NT2/D1 (cell line): ENCODE results near the gene N4BP3.

Source experiments
- DNase-seq: peaks from one replicate; pipeline ENCODE4 v3.0.0-alpha.2; 2011; ENCODE audit warnings: low read depth, low spot score
- H3K27me3 ChIP-seq: 2 replicates; pipeline ENCODE4 v1.6.0; 2011; ENCODE audit warnings: mild to moderate bottlenecking; ENCODE audit not compliant: insufficient read length, insufficient read depth
- H3K36me3 ChIP-seq: 2 replicates; pipeline ENCODE4 v1.6.1; 2011; ENCODE audit warnings: mild to moderate bottlenecking, low read length, mixed read lengths; ENCODE audit not compliant: insufficient read depth, insufficient read length
- H3K4me1 ChIP-seq: 2 replicates; pipeline ENCODE4 v1.5.1; 2011; ENCODE audit not compliant: insufficient read depth, insufficient read length
- H3K4me3 ChIP-seq: 2 replicates; pipeline ENCODE4 v1.5.1; 2011; ENCODE audit warnings: low read depth; ENCODE audit not compliant: insufficient read length
- H3K9ac ChIP-seq: 2 replicates; pipeline ENCODE4 v1.6.0; 2011; ENCODE audit warnings: low read depth; ENCODE audit not compliant: insufficient read length
- H3K9me3 ChIP-seq: 2 replicates; pipeline ENCODE4 v1.5.1; 2011; ENCODE audit warnings: mild to moderate bottlenecking, low read length; ENCODE audit not compliant: insufficient read depth
- SUZ12 ChIP-seq: IDR thresholded peaks from 2 replicates; pipeline ENCODE4 v1.6.1; 2011; ENCODE audit not compliant: insufficient read length, insufficient read depth; ENCODE audit errors: extremely low read depth
- YY1 ChIP-seq: IDR thresholded peaks from 2 replicates; pipeline ENCODE4 v1.6.1; 2011; ENCODE audit not compliant: insufficient read length, insufficient read depth
- ZNF274 ChIP-seq: IDR thresholded peaks from 2 replicates; pipeline ENCODE4 v1.6.1; 2011; ENCODE audit warnings: mild to moderate bottlenecking, low read depth, low read length

N4BP3 gene

DNA sequence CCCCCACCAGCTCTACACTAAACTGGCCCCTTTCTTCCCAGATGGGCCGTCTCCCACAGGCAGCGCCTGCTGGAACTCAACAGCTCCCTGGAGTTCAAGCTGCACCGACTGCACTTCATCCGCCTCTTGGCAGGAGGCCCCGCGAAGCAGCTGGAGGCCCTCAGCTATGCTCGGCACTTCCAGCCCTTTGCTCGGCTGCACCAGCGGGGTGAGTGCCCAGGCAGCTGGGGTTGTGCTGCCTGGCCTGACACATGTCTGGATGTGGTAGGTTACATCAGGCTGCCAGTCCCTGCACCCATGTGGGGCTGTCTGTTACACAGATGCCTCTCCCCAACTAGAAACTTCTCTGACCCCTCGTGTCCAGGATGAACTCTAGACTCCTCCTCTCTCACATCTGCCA, 30.6 kb downstream of the N4BP3 start:
- TF ChIP-seq SUZ12 = no peak
- peak overlapping the region; percentile 32 for H3K9ac ChIP-seq
- H3K27me3 ChIP-seq = no peaks in the 10 kb centered on the region
- H3K9me3 ChIP-seq = no peaks in the 10 kb centered on the region
- peaks cover 4% of the 10 kb centered on the region for H3K4me1 ChIP-seq
- no peak for DNase-seq
- H3K4me3 ChIP-seq = no peak overlapping the region
- peaks cover 62% of the 10 kb centered on the region for H3K36me3 ChIP-seq

DNA sequence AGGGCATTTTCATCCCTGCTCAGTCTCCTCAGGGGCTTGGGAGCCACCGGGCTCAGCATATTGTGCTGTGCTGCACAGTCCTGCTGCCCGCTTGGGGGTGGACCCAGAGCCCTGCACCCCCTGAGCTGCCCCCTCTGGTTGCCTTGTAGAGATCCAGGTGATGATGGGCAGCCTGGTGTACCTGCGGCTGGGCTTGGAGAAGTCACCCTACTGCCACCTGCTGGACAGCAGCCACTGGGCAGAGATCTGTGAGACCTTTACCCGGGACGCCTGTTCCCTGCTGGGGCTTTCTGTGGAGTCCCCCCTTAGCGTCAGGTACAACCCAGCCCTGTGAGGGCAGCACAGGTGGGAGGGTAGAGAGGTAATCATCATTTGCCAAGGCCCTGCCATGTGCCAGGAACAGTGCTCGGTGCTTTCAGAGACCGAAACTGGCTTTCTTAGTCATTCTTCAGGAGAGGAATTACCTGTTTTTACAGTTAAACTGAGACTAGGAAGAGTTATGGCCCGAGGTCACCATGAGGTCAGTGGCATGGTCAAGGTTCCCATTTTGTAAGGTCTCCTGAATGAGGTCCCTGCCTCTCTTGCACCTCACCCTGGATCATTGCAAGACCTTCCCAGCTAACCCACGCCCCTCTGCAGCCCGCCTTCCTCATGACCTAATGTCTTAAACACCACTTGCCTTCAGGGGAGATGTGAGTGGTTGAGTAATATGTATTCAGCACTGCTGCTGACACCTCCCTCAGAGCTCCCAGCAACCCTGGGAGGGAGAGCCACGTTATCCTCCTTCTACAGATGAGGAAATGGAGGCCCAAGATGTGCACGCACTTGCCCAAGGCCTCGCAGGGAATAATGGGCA, 32.9 kb downstream of the N4BP3 start:
- H3K9ac ChIP-seq = no peak overlapping the region
- H3K36me3 ChIP-seq = peaks cover 85% of the 10 kb centered on the region
- DNase-seq = peak; percentile 56
- no peaks in the 10 kb centered on the region for H3K9me3 ChIP-seq
- H3K27me3 ChIP-seq = no peaks in the 10 kb centered on the region
- peaks cover 9% of the 10 kb centered on the region for H3K4me1 ChIP-seq
- no peak for TF ChIP-seq YY1
- TF ChIP-seq ZNF274 = no peak
- TF ChIP-seq SUZ12 = no peak
- H3K4me3 ChIP-seq = no peak overlapping the region

DNA sequence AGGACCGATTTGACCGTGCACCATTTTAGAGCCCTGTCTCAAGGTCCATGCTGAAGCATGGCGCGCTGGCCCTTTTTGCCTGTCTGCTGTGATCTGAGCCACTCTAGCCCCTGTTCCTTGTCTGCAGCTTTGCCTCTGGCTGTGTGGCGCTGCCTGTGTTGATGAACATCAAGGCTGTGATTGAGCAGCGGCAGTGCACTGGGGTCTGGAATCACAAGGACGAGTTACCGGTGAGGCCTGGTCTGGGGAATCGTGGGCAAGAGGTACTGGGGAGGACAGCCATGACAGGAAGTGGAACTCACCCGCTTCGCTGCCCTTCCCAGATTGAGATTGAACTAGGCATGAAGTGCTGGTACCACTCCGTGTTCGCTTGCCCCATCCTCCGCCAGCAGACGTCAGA, 34.1 kb downstream of the N4BP3 start:
- peaks cover 88% of the 10 kb centered on the region for H3K36me3 ChIP-seq
- no peak for DNase-seq
- H3K27me3 ChIP-seq = no peaks in the 10 kb centered on the region
- H3K4me1 ChIP-seq = peaks cover 9% of the 10 kb centered on the region
- H3K9me3 ChIP-seq = no peaks in the 10 kb centered on the region
- H3K9ac ChIP-seq = no peak overlapping the region
- no peak overlapping the region for H3K4me3 ChIP-seq
- TF ChIP-seq SUZ12 = no peak
- no peak for TF ChIP-seq ZNF274
- TF ChIP-seq YY1 = no peak

DNA sequence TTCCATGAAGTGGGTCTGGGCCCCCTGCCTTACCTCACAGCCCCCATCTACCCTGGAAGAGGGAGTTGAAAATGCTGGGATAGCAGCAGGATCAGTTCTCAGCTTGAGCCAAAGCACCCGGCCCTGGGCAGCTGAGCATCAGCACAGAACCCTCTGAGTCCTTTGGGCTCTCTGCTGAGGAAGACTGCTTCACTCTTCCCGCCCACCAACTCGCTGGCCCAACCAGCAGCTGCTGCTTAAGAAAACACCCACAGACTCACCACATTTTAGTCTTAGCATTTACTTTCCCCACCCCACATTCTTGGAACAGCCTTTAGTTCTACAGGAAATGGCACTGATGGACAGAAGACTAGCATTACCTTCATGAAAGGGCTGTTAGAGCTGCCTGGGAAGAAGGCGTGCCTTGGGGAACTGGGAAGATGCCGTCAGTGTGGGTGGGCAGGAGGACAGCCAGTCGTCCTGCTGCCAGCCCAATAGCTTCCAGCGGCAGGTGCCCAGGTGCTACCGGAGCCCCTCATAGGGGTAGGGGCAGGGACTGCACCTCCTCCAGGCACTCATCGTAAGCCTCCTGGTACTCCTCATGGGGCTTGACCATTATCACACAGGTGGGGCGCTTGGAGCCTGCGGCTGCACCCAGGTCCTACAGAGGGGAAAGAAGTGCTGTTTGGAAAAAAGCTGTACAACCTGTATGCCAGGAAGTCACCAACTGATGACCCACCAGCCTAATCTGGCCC, 36.0 kb downstream of the N4BP3 start:
- Histone ChIP-seq H3K9me3 (no peaks in the 10 kb centered on the region), H3K4me3 (no peak overlapping the region), H3K27me3 (no peaks in the 10 kb centered on the region), H3K4me1 (peaks cover 5% of the 10 kb centered on the region), H3K36me3 (peaks cover 75% of the 10 kb centered on the region), H3K9ac (no peak overlapping the region)
- TF ChIP-seq SUZ12 (no peak), ZNF274 (no peak), YY1 (no peak)
- DNase-seq = no peak

DNA sequence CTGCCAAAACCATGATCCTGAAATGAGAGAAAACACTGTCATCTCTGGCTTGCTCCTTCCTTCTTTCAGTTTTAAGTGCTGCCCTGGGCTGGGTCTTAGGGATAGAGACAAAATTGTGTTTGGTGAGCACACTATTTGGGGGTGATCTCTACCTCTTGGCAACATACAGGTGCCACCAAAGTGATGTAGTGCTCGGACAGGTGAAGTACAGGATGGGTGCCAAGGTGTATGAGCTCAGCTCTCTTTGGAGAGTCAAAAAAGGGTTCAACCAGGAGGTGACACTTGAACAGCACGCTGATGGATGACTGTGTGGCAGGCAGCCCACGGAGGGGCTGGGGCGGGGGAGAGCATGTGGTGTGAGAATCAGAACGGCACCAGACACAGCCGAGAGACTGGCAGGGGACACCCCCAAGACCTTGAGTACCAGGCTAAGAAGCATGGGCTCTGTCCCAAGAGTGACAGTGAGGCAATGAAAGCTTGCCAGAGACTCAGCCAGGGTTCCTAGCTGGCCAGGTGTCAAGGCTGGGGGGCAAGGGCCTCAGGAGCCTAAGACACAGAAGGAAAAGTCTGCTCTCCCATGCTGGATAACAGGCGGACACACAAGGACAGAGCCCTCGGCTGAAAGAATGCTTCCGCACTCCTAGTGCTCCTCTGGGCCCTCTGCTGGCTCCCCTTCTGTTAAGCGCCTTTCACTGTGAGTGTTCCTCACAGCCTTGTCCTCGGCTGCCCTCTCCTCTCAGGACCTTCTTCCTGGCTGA, 37.8 kb downstream of the N4BP3 start:
- Histone ChIP-seq H3K4me3 (no peak overlapping the region), H3K9ac (no peak overlapping the region), H3K4me1 (peaks cover 9% of the 10 kb centered on the region), H3K9me3 (no peaks in the 10 kb centered on the region), H3K27me3 (no peaks in the 10 kb centered on the region), H3K36me3 (peaks cover 67% of the 10 kb centered on the region)
- no peak for DNase-seq
- TF ChIP-seq YY1 (no peak), SUZ12 (no peak), ZNF274 (no peak)

DNA sequence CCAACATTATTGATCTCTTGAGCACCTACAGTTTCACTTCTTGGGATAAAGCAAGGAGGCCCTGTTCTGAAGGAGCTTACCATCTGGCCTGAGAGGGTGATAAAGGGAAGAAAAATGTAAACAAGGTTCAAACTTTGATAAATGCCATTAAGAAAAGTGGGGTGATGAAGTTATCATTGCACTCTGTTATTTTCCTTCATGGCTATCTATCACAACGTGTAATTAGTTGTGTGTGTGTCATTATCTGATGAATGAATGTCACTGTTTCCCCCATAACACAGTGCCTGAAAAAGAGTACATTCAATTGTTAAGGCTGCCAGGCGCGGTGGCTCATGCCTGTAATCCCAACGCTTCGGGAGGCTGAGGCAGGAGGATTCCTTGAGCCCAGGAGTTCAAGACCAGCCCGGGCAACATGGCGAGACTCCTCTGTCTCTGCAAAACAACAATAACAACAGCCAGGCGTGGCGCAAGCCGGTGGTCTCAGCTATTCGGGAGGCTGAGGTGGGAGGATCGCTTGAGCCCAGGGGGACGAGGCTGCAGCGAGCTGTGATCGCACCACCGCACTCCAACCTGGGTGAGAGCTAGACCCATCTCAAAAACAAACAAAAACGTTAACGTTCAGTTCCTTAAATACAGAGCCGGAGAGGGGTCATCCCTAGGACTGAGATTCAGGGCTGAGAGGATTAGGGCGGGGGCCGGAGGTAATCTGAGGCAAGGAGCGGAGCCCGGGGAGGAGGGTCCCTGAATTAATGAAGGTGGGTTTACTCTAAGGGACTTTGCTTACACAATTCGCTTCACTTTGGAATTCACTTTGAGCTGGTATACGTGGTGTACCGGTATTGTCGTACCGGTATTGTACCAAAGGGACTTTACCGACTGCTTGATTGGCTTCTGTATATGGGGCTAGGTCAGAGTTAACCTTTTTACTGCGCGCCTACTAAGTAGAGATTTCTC, 39.4 kb downstream of the N4BP3 start:
- H3K9ac ChIP-seq = peak overlapping the region; percentile 89
- peaks cover 51% of the 10 kb centered on the region for H3K36me3 ChIP-seq
- no peak for DNase-seq
- H3K9me3 ChIP-seq = no peaks in the 10 kb centered on the region
- no peaks in the 10 kb centered on the region for H3K27me3 ChIP-seq
- TF ChIP-seq SUZ12 = no peak
- no peak for TF ChIP-seq ZNF274
- TF ChIP-seq YY1 = no peak
- H3K4me3 ChIP-seq = peak overlapping the region; percentile 81
- H3K4me1 ChIP-seq = peaks cover 9% of the 10 kb centered on the region
